OCI-LY7 (cell line): Measurements from ENCODE around the gene HSPA4.

Experiments
- EZH2phosphoT487 ChIP-seq: fragments of 200-600 bp; sonication (generic); IDR thresholded peaks from 2 replicates; pipeline ENCODE4 v1.6.1; 2018; ENCODE audit warnings: low read depth, borderline replicate concordance, mild to moderate bottlenecking, mixed run types, antibody characterized with exemption, low read length, moderate library complexity, mixed read lengths
- TF ChIP-seq, protein P1 (sequence below): fragments of 200-600 bp; sonication (generic); conservative IDR thresholded peaks from 2 replicates; pipeline ENCODE4 v1.5.1; 2014; ENCODE audit warnings: mild to moderate bottlenecking, antibody characterized with exemption, low read length, moderate library complexity, mixed read lengths

DNA sequence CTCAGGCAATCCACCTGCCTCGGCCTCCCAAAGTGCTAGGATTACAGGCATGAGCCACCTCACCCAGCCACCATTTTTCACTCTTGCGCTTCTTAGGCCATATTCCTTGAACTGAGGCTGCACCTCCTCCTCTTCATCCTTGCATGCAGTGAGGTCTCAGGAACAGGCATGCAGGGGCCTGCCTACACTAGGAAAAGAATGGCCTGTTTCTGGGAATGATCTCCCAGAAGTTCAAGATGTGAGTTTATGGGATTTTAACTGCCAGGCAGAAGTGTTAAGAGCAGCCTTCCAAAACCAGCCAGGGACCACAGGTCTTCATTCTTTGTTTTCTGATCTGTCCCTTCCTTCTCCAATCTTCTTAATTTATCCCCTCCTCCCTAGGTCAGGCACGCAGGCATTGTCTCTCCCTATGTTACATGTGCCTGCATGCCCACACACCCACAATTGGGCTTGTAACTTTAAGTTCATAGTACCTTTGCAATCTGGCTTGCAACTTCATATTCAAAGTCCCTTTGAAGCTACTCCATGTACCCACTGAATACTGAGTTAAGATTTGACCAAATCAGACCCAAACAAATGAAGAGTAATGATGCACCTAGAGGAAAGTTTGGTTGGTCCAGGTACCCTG, 10.5 kb upstream of the HSPA4 start:
- no peak for TF ChIP-seq EZH2phosphoT487
- TF ChIP-seq, protein P1, sequence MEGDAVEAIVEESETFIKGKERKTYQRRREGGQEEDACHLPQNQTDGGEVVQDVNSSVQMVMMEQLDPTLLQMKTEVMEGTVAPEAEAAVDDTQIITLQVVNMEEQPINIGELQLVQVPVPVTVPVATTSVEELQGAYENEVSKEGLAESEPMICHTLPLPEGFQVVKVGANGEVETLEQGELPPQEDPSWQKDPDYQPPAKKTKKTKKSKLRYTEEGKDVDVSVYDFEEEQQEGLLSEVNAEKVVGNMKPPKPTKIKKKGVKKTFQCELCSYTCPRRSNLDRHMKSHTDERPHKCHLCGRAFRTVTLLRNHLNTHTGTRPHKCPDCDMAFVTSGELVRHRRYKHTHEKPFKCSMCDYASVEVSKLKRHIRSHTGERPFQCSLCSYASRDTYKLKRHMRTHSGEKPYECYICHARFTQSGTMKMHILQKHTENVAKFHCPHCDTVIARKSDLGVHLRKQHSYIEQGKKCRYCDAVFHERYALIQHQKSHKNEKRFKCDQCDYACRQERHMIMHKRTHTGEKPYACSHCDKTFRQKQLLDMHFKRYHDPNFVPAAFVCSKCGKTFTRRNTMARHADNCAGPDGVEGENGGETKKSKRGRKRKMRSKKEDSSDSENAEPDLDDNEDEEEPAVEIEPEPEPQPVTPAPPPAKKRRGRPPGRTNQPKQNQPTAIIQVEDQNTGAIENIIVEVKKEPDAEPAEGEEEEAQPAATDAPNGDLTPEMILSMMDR: no peak
